Umbilical cord (tissue), 2 donors: ENCODE measurements around the gene TTC3. TPM values are rescaled to one million over a fixed set of nuclear protein-coding genes. Genes with fewer than 3 reads are reported as not detected.

ENCODE experiments used
- DNase-seq: peaks from one replicate; pipeline ENCODE4 v3.0.0-alpha.2; 2015; ENCODE audit warnings: low spot score
- total RNA-seq: library from RNA; depleted of rRNA; stranded (reverse); fragments of >200 nt; gene quantifications from one replicate; pipeline ENCODE4 v1.2.3, GENCODE V29; 2014; ENCODE audit warnings: low replicate concordance; ENCODE audit not compliant: insufficient read depth

The TTC3 gene
- total RNA-seq, 1 donor from 2014 or later, result 309 TPM

DNA sequence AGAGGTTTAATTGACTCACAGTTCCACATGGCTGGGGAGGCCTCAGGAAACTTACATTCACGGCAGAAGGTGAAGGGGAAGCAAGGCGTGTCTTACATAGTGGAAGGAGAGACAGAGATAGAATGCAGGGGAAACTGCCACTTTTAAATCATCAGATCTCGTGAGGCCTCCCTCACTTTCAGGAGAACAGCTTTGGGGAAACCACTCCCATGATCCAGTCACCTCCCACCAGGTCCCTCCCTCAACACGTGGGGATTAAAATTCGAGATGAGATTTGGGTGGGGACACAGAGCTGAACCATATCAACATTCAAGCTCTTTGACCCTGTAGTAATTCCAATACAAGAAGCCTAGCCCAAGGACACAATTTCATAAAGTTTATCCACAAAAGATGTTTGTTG, 13.9 kb upstream of the TTC3 start:
- DNase-seq, result no peak

DNA sequence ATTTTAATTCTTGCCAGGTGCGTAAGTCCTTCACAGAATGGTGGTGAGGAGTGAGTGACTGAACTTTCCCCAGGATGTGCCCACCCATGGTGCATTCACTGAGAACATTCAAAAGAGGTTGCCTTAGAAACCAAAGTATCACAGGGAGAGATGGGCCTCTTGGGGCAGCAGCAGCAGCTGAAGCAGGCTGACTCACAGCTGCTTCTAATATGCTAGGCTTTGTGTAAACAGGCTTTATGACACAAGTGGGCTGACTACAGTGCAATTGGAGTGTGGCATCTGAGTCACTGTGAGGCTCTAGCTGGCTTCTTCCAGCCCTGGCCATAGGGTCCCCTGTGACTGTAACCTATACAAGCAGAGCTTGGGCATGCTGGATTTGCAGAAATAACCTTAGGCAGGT, 12.8 kb upstream of the TTC3 start:
- peak; percentile 94 for DNase-seq

DNA sequence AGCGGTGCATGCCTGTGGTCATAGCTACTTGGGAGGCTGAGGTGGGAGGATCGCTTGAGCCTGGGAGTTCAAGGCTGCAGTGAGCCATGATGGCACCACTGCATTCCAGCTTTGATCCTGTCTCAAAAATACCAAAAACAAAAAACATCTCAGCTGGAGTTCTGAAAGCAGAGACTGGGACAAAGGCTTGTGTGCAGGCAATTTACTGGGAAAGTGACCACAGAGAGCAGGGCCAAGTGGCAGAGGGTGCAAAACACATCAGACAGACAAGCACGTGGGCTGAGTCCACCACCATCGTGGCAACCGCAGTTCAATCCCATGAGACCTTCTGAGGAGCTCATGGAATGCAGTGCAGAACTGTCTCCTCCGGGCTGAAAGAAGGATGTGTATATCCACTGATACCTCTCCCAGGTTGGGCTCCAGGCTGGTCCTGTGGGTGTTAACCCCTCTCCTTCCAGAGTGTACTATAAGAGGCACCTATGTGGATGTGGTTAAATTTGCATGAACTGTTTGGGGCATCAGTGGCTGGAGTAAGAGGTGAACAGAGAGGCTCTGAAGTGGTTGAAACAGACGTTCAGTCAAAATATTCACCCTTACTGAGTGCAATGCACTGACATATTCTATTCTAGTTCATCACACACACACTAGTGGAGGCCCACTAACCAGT, 11.0 kb upstream of the TTC3 start:
- no peak for DNase-seq

DNA sequence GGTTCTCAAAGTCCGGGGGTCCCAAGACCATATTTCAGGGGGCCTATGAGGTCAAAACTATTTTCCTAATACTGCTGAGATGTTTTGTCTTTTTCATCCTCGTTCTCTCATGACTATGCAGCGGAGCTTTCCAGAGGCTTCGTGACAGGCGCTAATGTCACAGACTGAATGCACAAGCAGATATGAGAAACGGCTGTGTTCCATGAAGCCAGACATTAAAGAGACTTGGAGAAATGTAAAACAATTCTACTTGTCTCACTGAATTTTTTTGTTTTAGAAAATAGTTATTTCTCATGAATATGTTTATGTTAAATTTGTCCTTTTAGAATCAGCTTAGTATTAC, 10.5 kb upstream of the TTC3 start:
- DNase-seq, result no peak

DNA sequence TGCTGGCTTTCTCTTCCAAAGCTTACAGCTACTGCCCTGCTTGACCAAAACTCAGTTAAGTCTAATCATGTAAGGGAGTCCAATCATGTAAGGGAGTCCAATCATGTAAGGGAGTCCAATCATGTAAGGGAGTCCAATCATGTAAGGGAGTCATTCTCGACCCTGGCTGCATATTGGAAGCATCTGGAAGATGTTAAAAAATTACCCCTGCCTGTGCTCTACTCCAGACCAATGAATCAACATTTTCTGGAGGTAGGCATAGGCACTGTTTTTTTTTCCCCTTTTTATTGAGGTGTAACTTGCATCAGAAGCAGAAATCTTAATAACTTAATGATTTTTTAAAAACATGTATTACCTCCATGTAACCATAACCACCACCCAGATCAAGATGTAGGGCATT, 9.6 kb upstream of the TTC3 start:
- DNase-seq, result no peak

DNA sequence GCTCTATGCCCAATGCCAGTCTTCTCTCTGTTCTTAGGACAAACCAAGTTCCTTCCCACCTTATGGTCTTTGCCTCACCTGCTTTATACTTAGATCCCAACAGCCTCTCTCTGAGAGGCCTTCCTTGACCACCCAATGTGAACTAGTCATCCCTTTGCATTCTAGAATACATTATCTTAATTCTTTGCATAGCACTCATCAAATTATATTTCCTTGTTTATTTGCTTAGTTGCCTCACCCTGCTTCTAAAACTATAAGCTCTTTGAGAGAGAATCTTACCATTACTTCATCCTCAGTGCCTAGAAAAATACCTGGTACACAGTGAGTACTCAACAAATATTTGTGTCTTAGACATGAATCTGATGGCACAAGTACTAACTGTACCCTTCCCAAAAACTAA, 8.2 kb upstream of the TTC3 start:
- DNase-seq, result no peak

DNA sequence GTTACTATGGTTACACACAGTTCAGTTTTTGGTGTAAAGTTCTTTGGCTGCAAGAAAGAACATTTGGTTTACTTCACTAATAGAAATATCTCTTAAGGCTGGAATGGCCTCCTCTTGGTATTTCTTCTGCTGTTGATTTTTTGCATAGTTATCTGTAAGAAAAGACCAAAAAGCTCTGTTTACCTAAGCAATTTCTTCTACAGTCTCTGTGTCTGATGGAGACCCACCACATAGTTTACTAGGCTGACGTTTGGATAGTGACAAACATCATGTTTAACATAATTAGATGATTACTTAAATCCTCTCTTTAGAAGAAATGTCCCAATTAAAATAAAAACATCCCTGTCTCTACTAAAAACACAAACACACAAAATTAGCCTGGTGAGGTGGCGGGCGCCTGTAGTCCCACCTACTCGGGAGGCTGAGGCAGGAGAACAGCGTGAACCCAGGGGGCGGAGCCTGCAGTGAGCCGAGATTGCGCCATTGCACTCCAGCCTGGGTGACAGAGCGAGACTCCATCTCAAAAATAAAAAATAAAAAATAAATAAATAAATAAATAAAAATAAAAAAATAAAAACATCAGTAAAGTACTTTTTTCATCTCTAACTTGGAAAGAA, 7.4 kb upstream of the TTC3 start:
- no peak for DNase-seq

DNA sequence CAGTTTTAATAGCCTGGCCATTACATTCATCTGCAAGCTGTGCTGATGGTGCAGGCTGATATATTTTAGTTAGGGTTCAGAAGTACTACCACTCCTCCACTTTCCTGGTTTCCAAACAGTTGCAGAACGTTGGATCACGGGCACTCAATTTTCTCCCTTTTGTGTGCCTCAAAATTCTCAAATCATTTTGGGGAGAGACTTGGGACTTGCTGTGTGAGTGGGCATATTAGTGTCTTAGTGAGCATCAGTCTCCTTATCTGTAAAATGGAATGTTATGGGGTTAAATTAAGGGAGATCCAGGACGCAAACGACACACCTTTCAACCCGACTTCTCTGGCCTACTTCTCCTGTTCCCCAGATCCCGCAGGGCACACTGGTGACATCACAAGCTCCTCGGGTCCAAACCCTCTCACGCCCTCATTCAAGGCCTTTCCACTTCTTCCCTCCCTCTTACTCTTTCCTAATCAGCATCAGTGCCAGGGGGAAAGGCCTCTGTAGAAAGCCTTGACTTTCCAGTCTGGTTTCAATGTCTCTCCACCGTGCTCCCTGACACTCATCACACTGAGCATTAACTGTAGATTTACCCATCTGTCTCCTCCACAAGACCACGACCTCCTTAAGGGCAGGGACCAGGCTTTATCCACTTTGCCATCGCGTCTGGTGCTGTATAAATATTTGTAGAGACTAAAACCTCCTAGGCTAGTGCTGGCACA, 1.3 kb upstream of the TTC3 start:
- DNase-seq, result peak; percentile 80

DNA sequence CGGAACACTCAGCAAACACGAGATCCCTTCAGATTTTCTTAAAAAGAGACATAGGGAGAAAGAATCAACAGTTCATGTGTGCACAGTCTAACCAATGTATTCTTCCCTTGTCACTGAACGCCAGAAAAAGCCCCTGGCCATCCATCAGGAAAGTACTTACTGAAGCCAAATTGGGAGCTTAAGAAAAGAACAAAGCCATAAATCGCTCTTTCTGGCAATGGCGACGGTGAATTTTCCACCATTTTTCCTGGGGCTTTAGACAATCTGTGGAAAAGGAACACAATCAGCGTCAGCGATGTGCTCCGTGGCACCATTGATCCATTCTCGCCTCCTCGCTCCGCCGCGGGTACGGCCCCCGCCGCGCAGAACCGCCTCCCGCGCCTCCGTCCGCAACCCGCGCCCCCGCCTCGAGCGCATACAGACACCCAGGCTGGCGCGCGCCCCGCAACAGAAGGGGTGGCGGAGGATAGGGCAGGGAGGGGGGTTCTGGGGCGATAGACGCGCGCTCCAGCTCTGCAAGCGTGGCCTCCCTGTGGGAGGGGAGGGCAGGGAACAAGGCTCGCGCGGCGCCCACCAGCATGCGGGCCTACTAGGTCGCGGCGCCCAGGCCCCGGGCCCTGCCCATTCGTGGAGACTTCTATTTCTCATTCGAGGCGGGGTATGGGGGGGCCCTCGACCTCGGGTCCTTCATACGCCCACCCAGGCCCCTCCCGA, 623 bp upstream of the TTC3 start:
- DNase-seq, result no peak

DNA sequence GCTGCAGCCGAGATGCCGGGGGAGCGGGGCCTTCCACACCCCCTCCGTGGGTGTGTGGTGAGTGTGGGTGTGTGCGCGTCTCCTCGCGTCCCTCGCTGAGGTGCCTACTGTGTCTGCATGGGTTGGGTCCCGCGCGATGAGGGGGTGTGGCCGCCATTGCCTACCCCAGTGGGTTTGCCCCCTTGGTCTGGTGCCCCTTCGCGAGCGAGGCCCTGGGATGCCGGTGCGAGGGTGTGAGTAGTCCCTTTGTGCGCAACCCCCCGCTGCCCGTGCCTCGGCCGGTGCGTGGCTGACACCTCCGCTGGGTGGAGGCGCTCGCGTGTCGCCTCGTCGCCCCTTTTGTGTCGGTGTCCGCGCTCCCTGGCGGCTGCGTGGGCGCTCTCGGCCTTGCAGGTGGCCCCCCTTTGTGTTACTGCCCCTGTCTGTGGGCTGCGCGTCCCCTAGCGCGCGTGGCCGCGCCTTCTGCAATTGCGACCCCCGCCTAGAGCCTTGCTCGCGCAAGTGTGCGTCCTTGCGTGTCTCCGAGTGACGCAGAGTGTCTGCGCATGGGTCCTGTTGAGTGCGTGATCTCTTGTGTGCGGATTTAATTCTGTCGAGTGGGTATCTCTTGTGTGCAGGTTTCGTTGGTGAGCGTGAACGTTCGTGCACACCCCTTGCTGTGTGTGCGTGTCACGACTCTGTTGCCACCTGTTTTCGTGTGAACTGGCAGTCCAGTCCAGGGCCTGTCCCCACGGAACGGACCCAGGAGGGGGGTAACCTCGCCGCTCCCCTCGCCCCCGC, 553 bp downstream of the TTC3 start:
- peak; percentile 56 for DNase-seq

DNA sequence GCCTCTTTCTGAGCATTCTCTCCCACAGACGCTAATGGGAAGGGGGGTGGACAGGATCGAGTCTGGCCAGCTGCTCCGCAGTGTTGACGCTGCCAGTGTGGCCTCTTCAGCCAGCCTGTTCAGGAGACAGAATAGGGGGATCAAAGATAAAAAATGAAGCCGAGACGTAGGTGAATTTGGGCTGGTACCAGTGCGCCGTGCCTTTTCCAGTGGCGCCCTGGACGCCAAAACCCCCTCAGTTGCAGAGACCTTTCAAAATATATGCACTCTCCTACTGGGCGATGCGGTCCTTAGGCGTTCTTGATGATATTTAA, 1.1 kb downstream of the TTC3 start:
- DNase-seq, result no peak

DNA sequence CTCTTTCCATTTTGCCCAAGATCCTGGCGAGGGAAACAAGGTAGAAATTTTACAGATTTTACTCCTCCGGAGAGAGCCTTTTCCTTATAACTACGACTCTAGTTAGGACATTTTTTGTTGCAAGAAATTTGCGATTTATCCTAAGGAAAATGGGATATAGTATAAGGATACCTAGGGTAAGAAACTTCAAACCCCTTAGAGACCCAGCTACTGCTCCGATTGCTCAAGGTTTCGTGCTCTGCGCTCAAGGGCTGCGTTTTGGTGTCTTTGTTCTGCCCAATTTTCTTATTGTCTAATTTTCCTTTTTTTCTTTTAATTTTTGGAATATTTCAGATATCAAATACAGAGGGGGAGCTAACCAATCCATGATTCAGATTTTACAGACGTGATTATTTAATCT, 1.5 kb downstream of the TTC3 start:
- DNase-seq, result no peak

DNA sequence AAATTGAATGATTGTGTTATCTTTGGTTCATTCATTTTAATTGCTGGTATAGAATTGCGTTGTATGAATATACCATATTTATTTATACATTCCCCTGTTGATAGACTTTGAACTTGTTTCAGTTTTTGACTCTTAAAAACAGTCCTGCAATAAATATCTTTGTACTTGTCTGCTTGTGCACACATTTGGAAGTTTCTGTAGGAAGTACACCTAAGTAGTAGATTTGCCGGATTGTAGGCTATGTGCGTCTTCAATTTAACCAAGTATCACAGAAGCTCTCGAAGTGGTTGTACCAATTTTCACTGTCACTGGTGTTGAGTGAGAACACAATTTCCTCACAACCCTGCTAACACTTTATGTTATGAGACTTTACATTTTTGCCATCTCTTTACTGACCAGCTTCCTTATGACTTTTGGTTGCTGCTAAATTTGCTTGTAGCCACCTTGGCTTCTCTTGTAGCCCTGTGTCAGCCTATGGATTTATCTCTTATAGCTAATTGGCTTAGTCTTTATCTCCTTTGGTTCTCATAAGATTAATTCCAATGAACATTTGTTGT, 2.2 kb downstream of the TTC3 start:
- no peak for DNase-seq

DNA sequence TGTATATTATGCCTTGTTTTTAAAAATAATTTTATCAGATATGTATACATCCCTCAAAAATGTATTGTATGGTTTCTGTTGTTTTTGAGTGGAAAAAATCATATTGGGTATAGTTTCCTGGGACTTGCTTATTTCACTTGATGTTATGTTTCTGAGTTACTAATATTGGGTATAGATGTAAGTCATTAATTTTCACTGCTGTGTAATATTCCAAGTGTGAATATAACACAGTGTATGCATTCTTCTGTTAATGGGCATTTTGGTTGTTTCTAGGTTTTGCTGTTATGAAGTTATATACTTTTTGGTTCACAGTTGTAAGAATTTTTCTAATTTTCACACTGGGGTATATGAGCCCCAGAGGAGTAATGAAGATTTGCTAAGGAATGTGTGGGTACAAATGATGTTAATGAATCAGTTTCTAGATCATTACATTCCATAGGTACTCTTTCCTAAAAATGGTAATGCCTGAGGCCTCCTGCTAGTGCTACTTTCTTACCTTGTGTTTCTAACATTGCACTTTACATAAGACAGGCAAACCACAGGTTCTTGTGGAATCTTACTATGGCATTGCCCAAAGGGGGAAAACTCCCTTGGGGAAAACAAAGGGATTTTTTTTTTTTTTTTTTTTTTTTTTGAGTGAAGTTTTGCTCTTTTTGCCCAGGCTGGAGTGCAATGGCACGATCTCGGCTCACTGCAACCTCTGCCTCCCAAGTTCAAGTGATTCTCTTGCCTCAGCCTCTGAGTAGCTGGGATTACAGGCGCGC, 3.2 kb downstream of the TTC3 start:
- DNase-seq, result no peak

DNA sequence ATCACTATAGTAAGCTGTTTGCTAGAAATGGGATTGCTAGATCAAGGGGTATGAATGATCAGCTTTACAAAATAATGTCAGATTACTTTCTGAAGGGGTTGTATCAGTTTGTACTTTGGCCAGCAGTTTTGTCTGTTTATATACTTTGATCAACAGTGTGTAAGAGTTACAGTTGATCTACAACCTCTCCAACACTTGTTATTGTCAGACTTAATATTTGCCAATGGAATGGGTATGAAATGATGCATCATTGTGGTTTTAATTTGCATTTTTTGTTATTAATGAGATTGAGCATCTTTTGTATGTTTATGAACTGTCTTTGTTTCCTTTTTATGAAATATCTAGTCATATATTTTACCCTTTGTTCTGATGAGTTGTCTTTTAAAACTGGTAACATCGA, 4.3 kb downstream of the TTC3 start:
- DNase-seq, result no peak

DNA sequence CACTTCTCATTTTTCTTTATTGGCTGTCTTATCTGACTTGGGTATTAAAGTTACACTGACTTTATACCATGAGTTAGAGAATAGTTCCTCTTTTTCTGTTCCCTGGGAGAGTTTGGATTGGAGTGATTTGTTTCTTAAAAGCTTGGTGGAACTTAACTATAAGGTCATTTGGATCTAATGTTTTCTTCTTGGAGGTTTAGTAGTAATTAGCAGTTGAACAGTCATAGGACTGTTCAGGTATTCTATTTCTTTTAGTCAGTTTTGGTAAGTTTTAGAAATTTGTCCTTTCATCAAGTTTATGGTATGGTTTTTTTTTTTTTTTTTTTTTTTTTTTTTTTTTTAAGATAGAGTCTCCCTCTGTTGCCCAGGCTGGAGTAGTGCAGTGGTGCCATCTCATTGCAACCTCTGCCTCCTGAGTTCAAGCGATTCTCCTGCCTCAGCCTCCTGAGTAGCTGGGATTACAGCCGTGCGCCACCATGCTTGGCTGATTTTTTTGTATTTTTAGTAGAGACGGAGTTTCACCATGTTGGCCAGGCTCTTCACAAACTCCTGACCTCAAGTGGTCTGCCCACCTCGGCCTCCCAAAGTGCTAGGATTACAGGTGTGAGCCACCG, 6.3 kb downstream of the TTC3 start:
- no peak for DNase-seq

DNA sequence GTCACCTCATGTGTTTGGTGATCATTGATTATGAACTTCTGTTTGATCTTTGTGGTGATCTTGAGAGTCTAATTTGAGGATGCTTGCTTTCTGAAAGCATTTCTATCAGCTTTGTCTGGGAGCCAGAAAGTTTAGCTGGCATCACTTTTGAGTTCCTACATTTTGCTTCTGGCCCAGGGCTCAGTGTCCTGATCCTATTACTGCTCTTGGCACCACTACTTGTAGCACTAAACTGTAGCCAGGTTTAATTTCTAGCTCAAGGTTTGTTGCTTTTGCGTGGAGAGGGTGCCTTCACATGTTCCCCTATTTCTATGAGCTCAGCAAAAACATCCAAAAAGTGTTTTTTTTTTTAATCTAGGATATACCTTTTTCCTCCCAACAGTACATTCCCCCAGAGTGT, 9.3 kb downstream of the TTC3 start:
- no peak for DNase-seq

DNA sequence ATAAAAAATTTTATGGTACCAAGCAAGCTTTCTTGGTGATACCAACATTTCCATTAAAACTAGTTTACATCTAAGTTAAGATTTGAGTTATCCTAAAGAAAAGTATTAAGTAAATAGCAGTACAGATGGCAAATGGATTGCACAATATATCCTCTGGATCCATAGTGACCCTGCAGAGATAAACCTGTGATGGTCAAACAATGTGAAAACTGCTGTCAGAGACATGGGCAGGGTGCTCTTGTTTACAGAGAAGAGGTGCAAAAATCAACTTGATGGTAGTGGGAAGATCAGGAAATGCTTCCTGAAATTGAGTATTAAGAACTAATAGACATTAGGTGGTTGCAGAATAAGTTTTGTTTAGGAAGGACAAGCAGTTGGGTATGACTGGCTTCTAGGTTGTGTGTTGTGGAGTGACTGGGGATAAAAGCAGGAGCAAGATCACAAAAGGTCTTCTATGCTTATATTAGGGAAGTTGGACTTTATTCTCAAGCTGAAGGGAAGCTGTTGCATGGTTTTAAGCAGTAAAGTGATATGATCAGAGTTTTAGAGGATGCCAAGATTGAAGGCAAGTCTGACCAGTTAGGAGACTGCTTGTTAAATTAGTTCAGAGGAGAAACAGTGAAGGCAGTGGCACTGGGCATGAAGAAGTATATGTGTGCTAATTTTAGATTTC, 9.9 kb downstream of the TTC3 start:
- DNase-seq, result no peak

DNA sequence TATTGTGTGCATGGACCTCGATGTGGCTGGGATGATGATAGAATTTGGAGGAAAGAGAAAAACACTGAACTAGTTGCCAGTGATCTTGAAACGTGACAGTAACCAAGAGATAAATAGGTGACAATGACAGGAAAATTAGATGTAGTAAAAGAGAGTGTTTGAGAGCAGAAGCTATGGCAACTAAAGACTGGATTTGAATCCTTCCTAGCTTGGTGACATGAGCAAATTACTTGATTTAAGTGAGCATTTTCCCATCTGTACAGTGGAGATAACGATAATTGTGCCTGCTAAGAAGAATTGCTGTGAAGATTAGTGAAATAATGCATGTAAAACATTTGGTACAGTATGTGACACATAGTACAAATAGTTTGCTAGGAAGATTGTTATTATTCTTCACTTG, 12.7 kb downstream of the TTC3 start:
- DNase-seq, result no peak

DNA sequence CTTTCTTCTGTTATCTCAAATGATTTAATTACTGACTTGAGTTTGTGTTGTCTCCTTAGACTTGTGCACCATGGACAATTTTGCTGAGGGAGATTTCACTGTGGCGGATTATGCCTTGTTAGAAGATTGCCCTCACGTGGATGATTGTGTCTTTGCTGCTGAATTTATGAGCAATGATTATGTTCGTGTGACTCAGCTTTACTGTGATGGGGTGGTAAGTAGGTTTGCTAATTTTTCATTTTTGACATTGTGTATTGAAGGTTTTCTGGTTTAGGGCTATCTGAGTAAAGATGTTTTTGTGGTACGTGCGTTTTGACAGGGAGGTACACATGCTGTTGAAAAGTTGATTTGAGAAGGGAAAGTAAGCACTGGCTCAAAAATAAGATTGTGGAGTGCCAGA, 14.1 kb downstream of the TTC3 start:
- DNase-seq, result peak; percentile 19
